ENCODE data around the gene FBXO24.

Gene FBXO24

GRCh38 chr7:100626055-100626454, 39.9 kb downstream of the FBXO24 start:
- no peak for FAIRE-seq

- FAIRE-seq, result no peak
Measured at GRCh38 chr7:100626530-100627237, 40.6 kb downstream of the FBXO24 start.

- no peak for FAIRE-seq
Measured at GRCh38 chr7:100627238-100627549, 41.1 kb downstream of the FBXO24 start.

GRCh38 chr7:100629117-100629716, 43.1 kb downstream of the FBXO24 start:
- FAIRE-seq, result no peak

- no peak for FAIRE-seq
Measured at GRCh38 chr7:100630066-100630465, 43.9 kb downstream of the FBXO24 start.

GRCh38 chr7:100632951-100633717, 47.0 kb downstream of the FBXO24 start:
- no peak for FAIRE-seq

GRCh38 chr7:100639995-100640516, 53.9 kb downstream of the FBXO24 start:
- FAIRE-seq, result no peak

GRCh38 chr7:100640517-100641440, 54.7 kb downstream of the FBXO24 start:
- FAIRE-seq, result no peak

- no peak for FAIRE-seq
Measured at GRCh38 chr7:100641463-100641859, 55.3 kb downstream of the FBXO24 start, which contains the start of gene TFR2. Gene TFR2, minus strand, starts transcription at chr7:100641552. Its CDS starts 43 bp downstream, at chr7:100641509.

GRCh38 chr7:100641860-100642533, 55.9 kb downstream of the FBXO24 start:
- FAIRE-seq, result no peak

- FAIRE-seq, result no peak
Measured at GRCh38 chr7:100642534-100642907, 56.4 kb downstream of the FBXO24 start.

- FAIRE-seq, result no peak
Measured at GRCh38 chr7:100649826-100650565, 63.9 kb downstream of the FBXO24 start.

All from islet of Langerhans (tissue), 1 donor.